Stimulated activated CD4-positive, alpha-beta T cell treated with anti-CD3 and anti-CD28 coated beads, Interleukin-4, amount 100 ng/mL, for 24 hours (primary cell): Measurements from ENCODE around the gene MXD3.
"Not testable (repeated sequence)": the region's sequence is repeated elsewhere in the genome, so short reads cannot be mapped to it uniquely, and the experiment has no call there.

ENCODE experiments used
- DNase-seq: peaks from one replicate; pipeline ENCODE4 v3.0.0-alpha.2; 2020

MXD3 gene

GRCh38 chr5:177343000-177343399 is 31.3 kb upstream of the MXD3 start:
- not testable (repeated sequence) for DNase-seq

- DNase-seq = no peak
Observed at GRCh38 chr5:177339107-177339638, 27.5 kb upstream of the MXD3 start.

GRCh38 chr5:177338251-177339106 is 26.8 kb upstream of the MXD3 start:
- DNase-seq = no peak

- DNase-seq = no peak
Observed at GRCh38 chr5:177336603-177337494, 25.2 kb upstream of the MXD3 start.

GRCh38 chr5:177336112-177336511 is 24.4 kb upstream of the MXD3 start:
- no peak for DNase-seq

- DNase-seq = no peak
Observed at GRCh38 chr5:177335701-177336065, 24.0 kb upstream of the MXD3 start.

GRCh38 chr5:177334781-177335700 is 23.3 kb upstream of the MXD3 start:
- no peak for DNase-seq

GRCh38 chr5:177334155-177334551 is 22.5 kb upstream of the MXD3 start:
- no peak for DNase-seq

GRCh38 chr5:177333420-177334154 is 21.9 kb upstream of the MXD3 start:
- no peak for DNase-seq

GRCh38 chr5:177332896-177333260 is 21.2 kb upstream of the MXD3 start:
- no peak for DNase-seq

GRCh38 chr5:177332031-177332895 is 20.6 kb upstream of the MXD3 start:
- no peak for DNase-seq

- DNase-seq = no peak
Observed at GRCh38 chr5:177330991-177331842, 19.5 kb upstream of the MXD3 start.

GRCh38 chr5:177329883-177330282 is 18.2 kb upstream of the MXD3 start:
- no peak for DNase-seq

- DNase-seq = no peak
Observed at GRCh38 chr5:177328545-177329231, 17.0 kb upstream of the MXD3 start.

GRCh38 chr5:177327539-177328522 is 16.1 kb upstream of the MXD3 start:
- no peak for DNase-seq

GRCh38 chr5:177325868-177326381 is 14.2 kb upstream of the MXD3 start:
- DNase-seq = no peak

GRCh38 chr5:177320879-177321278 is 9.2 kb upstream of the MXD3 start:
- no peak for DNase-seq
